Endodermal cell (in vitro differentiated cells): ENCODE measurements around the gene IL20RB. TPM values are rescaled to one million over a fixed set of nuclear protein-coding genes. Genes with fewer than 3 reads are reported as not detected.

Source experiments
- DNase-seq: peaks from one replicate; pipeline ENCODE4 v3.0.0-alpha.2; 2017
- H3K27ac ChIP-seq: 2 replicates; pipeline ENCODE4 v1.5.1; 2013; ENCODE audit warnings: mild to moderate bottlenecking, low read depth, low read length, moderate library complexity
- H3K27me3 ChIP-seq: 2 replicates; pipeline ENCODE4 v1.6.1; 2013; ENCODE audit warnings: mild to moderate bottlenecking, low read length, moderate library complexity; ENCODE audit not compliant: insufficient read depth, control insufficient read depth, poor library complexity, severe bottlenecking
- H3K36me3 ChIP-seq: 2 replicates; pipeline ENCODE4 v1.7.0; 2013; ENCODE audit warnings: mild to moderate bottlenecking, low read length, moderate library complexity; ENCODE audit not compliant: control insufficient read depth, insufficient read depth
- H3K4me1 ChIP-seq: one replicate; pipeline ENCODE4 v1.7.0; 2013; ENCODE audit warnings: low read length; ENCODE audit not compliant: control insufficient read depth, insufficient read depth
- H3K4me3 ChIP-seq: 2 replicates; pipeline ENCODE4 v1.5.1; 2013; ENCODE audit warnings: mild to moderate bottlenecking, low read length, moderate library complexity
- H3K9ac ChIP-seq: 2 replicates; pipeline ENCODE4 v1.6.1; 2013; ENCODE audit warnings: mild to moderate bottlenecking, low read length, moderate library complexity; ENCODE audit not compliant: poor library complexity, severe bottlenecking; ENCODE audit errors: extremely low read depth
- H3K9me3 ChIP-seq: 2 replicates; pipeline ENCODE4 v1.6.1; 2013; ENCODE audit warnings: mild to moderate bottlenecking, low read length, moderate library complexity; ENCODE audit not compliant: control insufficient read depth
- H3K27ac Mint-ChIP-seq: 2 replicates; pipeline ENCODE4 v1.8.0; 2020; ENCODE audit warnings: mixed read lengths
- H3K27me3 Mint-ChIP-seq: 2 replicates; pipeline ENCODE4 v1.8.0; 2021; ENCODE audit warnings: mild to moderate bottlenecking, mixed read lengths; ENCODE audit not compliant: insufficient read depth
- H3K36me3 Mint-ChIP-seq: 2 replicates; pipeline ENCODE4 v1.8.0; 2020; ENCODE audit warnings: low read depth, mixed read lengths
- H3K4me1 Mint-ChIP-seq: 2 replicates; pipeline ENCODE4 v1.8.0; 2020; ENCODE audit warnings: mixed read lengths
- H3K4me3 Mint-ChIP-seq: 2 replicates; pipeline ENCODE4 v1.8.0; 2020; ENCODE audit warnings: mild to moderate bottlenecking, moderate library complexity, mixed read lengths
- H3K9me3 Mint-ChIP-seq: 2 replicates; pipeline ENCODE4 v1.8.0; 2020; ENCODE audit warnings: mild to moderate bottlenecking, mixed read lengths
- CTCF ChIP-seq: fragments of 200-600 bp; sonication (generic); conservative IDR thresholded peaks from 2 replicates; pipeline ENCODE4 v1.5.0; 2021; ENCODE audit warnings: antibody characterized with exemption, mild to moderate bottlenecking
- WGBS, 2 experiments: methylation state at CpG; one replicate each; pipeline versions ENCODE4 v1.1.5 to v1.1.7; 2013; ENCODE audit warnings: missing lambda C conversion rate in 2 of 2, mixed read lengths in 1 of 2; ENCODE audit not compliant: insufficient coverage in 1 of 2, insufficient read length in 1 of 2; 5-methylcytosine and 5-hydroxymethylcytosine counted together
- total RNA-seq, 2 donors: library from RNA; stranded (reverse); fragmentation: NEBNext Ultra II Directional in 1 of 2; extraction: Animal tissue kit (Norgen Biotek cat#: 25700) in 1 of 2; gene quantifications; 2 replicates in 1 of 2; 3 replicates in 1 of 2; pipeline ENCODE4 v1.2.1, GENCODE V29; 2021

Gene IL20RB
- total RNA-seq, 2 donors from 2014 or later, result 1.7 to 2.1 TPM

- no peak overlapping the region for H3K27ac Mint-ChIP-seq
- peaks cover 18% of the 10 kb centered on the region for H3K4me1 Mint-ChIP-seq
- H3K9ac ChIP-seq, result no peak overlapping the region
- H3K4me1 ChIP-seq, result no peaks in the 10 kb centered on the region
- H3K27me3 Mint-ChIP-seq, result no peaks in the 10 kb centered on the region
- no peaks in the 10 kb centered on the region for H3K27me3 ChIP-seq
- peaks cover 15% of the 10 kb centered on the region for H3K9me3 ChIP-seq
- no peak overlapping the region for H3K27ac ChIP-seq
- no peak overlapping the region for H3K4me3 ChIP-seq
- H3K9me3 Mint-ChIP-seq, result peaks cover 3% of the 10 kb centered on the region
- no peak for TF ChIP-seq CTCF
- no peaks in the 10 kb centered on the region for H3K36me3 ChIP-seq
- H3K36me3 Mint-ChIP-seq, result peaks cover 4% of the 10 kb centered on the region
- H3K4me3 Mint-ChIP-seq, result no peak overlapping the region
- no peak for DNase-seq
- 80% methylated on average over 1 of the region's 1 CpG for WGBS, 2 experiments
Measured at GRCh38 chr3:136916223-136916622, 41.6 kb upstream of the IL20RB start.

- H3K36me3 Mint-ChIP-seq, result peaks cover 6% of the 10 kb centered on the region
- Histone ChIP-seq H3K9ac (no peak overlapping the region), H3K4me1 (no peaks in the 10 kb centered on the region), H3K4me3 (no peak overlapping the region), H3K9me3 (peaks cover 11% of the 10 kb centered on the region), H3K27me3 (no peaks in the 10 kb centered on the region), H3K27ac (no peak overlapping the region), H3K36me3 (no peaks in the 10 kb centered on the region)
- no peak overlapping the region for H3K27ac Mint-ChIP-seq
- DNase-seq, result no peak
- H3K4me3 Mint-ChIP-seq, result no peak overlapping the region
- peaks cover 6% of the 10 kb centered on the region for H3K9me3 Mint-ChIP-seq
- 100% methylated on average over 1 of the region's 1 CpG; no CpG with 5 or more reads in 1 of the 2 experiments for WGBS, 2 experiments
- H3K27me3 Mint-ChIP-seq, result no peaks in the 10 kb centered on the region
- peaks cover 9% of the 10 kb centered on the region for H3K4me1 Mint-ChIP-seq
- TF ChIP-seq CTCF, result no peak
Measured at GRCh38 chr3:136919799-136920580, 37.8 kb upstream of the IL20RB start.

- 97 to 100% methylated on average over 3 to 4 of the region's 4 CpGs for WGBS, 2 experiments
- Mint-ChIP-seq H3K27ac (no peak overlapping the region), H3K4me3 (no peak overlapping the region)
Measured at GRCh38 chr3:136920904-136921611, 36.7 kb upstream of the IL20RB start.

More at GRCh38 chr3:136920904-136921611, 36.7 kb upstream of the IL20RB start:
- Histone ChIP-seq H3K9ac (no peak overlapping the region), H3K4me3 (no peak overlapping the region), H3K36me3 (no peaks in the 10 kb centered on the region), H3K4me1 (no peaks in the 10 kb centered on the region), H3K27me3 (no peaks in the 10 kb centered on the region), H3K27ac (no peak overlapping the region), H3K9me3 (peaks cover 11% of the 10 kb centered on the region)
- Mint-ChIP-seq H3K27me3 (no peaks in the 10 kb centered on the region), H3K4me1 (peaks cover 9% of the 10 kb centered on the region), H3K9me3 (peaks cover 6% of the 10 kb centered on the region), H3K36me3 (peaks cover 6% of the 10 kb centered on the region)
- no peak for TF ChIP-seq CTCF
- DNase-seq, result no peak
